Endothelial cell of umbilical vein (primary cell): ENCODE measurements around the gene SPRED2. TPM values are rescaled to one million over a fixed set of nuclear protein-coding genes. Genes with fewer than 3 reads are reported as not detected.

Experiments
- BruUV-seq: library from RNA; stranded (reverse); fragments of 400-500 nt; replicated peaks from 2 replicates; lab custom pipeline; 2021; lab: Mats Ljungman, UMichigan
- CTCF ChIA-PET: fragments of 300-600, 350-600 bp; sonication (Branson Sonifier 250); formaldehyde crosslinking; loops from one replicate; lab custom pipeline; 2021; ENCODE audit warnings: antibody characterized with exemption, inconsistent platforms; lab: Charles Lee
- POLR2A ChIA-PET: fragments of 300-600, 350-600 bp; sonication (Branson Sonifier 250); formaldehyde crosslinking; loops from one replicate; lab custom pipeline; 2021; ENCODE audit warnings: antibody characterized with exemption, inconsistent platforms; lab: Charles Lee
- DNase-seq: peaks from one replicate; pipeline ENCODE4 v3.0.0-alpha.2; 2011; ENCODE audit warnings: low read depth, low spot score
- FAIRE-seq: peaks from 2 replicates; lab custom pipeline; 2011; peaks lifted over from hg19 to GRCh38; lab: Jason Lieb, UNC
- H2AFZ ChIP-seq: 2 replicates; pipeline ENCODE4 v1.6.0; 2012; ENCODE audit warnings: low read depth, low read length, control low read depth, inconsistent platforms
- H3K27ac ChIP-seq: 2 replicates; pipeline ENCODE4 v1.5.1; 2011; ENCODE audit warnings: low read depth, mild to moderate bottlenecking, control low read depth, low read length, moderate library complexity; ENCODE audit not compliant: insufficient read depth
- H3K27me3 ChIP-seq, 2 experiments: 2 replicates each; pipeline versions ENCODE4 v1.6.0 to v1.6.1; 2011; ENCODE audit warnings: low read length in 2 of 2, mixed read lengths in 1 of 2; ENCODE audit not compliant: control insufficient read depth in 2 of 2, insufficient read depth in 2 of 2
- H3K36me3 ChIP-seq, 2 experiments: 2 replicates in 1 of 2; 3 replicates in 1 of 2; pipeline ENCODE4 v1.5.1; 2011; ENCODE audit warnings: low read length in 2 of 2, mild to moderate bottlenecking in 1 of 2, moderate library complexity in 1 of 2; ENCODE audit not compliant: control insufficient read depth in 2 of 2, insufficient read depth in 2 of 2; ENCODE audit errors: extremely low read depth in 1 of 2
- H3K4me1 ChIP-seq: 3 replicates; pipeline ENCODE4 v1.5.1; 2011; ENCODE audit warnings: mild to moderate bottlenecking, low read length; ENCODE audit not compliant: control insufficient read depth, insufficient read depth; ENCODE audit errors: extremely low read depth
- H3K4me2 ChIP-seq: 2 replicates; pipeline ENCODE4 v1.6.1; 2011; ENCODE audit warnings: low read length, control low read depth, mixed read lengths; ENCODE audit not compliant: insufficient read depth
- H3K4me3 ChIP-seq, 3 experiments: fragments of 200-600 bp in 1 of 3; sonication (generic), shearing (Covaris generic) in 1 of 3; replicated peaks in 1 of 3; 2 replicates each; pipeline ENCODE4 v1.5.1; 2011 to 2016; ENCODE audit warnings: control low read depth in 3 of 3, low read length in 3 of 3, mild to moderate bottlenecking in 2 of 3, inconsistent platforms in 1 of 3, low read depth in 1 of 3, moderate library complexity in 1 of 3; ENCODE audit not compliant: insufficient read depth in 1 of 3
- H3K79me2 ChIP-seq: 2 replicates; pipeline ENCODE4 v1.6.0; 2012; ENCODE audit warnings: low read length, inconsistent platforms; ENCODE audit not compliant: control insufficient read depth, insufficient read depth
- H3K9ac ChIP-seq: replicated peaks from 2 replicates; pipeline ENCODE3; 2011; ENCODE audit warnings: low read length, control low read depth; ENCODE audit not compliant: insufficient read depth; ENCODE audit errors: extremely low read depth
- H3K9me1 ChIP-seq: replicated peaks from 3 replicates; pipeline ENCODE4 v1.6.0; 2011; ENCODE audit warnings: mild to moderate bottlenecking, low read length; ENCODE audit not compliant: control insufficient read depth, insufficient read depth; ENCODE audit errors: extremely low read depth
- H3K9me3 ChIP-seq: replicated peaks from 2 replicates; pipeline ENCODE4 v1.5.1; 2012; ENCODE audit warnings: low read length, inconsistent platforms; ENCODE audit not compliant: control insufficient read depth, insufficient read depth
- H4K20me1 ChIP-seq: replicated peaks from 2 replicates; pipeline ENCODE3; 2011; ENCODE audit warnings: mild to moderate bottlenecking, low read length; ENCODE audit not compliant: control insufficient read depth, insufficient read depth; ENCODE audit errors: extremely low read depth
- CTCF ChIP-seq, 2 donors: IDR thresholded peaks; 1 replicate in 1 of 2; 2 replicates in 1 of 2; pipeline ENCODE4 v1.5.1; 2011; ENCODE audit warnings: low read length in 2 of 2, mild to moderate bottlenecking in 2 of 2, moderate library complexity in 2 of 2, control low read depth in 1 of 2, inconsistent platforms in 1 of 2, low read depth in 1 of 2; ENCODE audit not compliant: insufficient read depth in 1 of 2; ENCODE audit errors: extremely low read depth in 1 of 2
- EZH2 ChIP-seq: IDR thresholded peaks from 2 replicates; pipeline ENCODE4 v1.6.1; 2012; ENCODE audit warnings: borderline replicate concordance, low read depth, mild to moderate bottlenecking, moderate library complexity, low read length, inconsistent platforms; ENCODE audit not compliant: severe bottlenecking
- FOS ChIP-seq: IDR thresholded peaks from 2 replicates; pipeline ENCODE4 v1.6.1; 2011; ENCODE audit warnings: mild to moderate bottlenecking, low read length, moderate library complexity, borderline replicate concordance; ENCODE audit not compliant: insufficient read depth
- GATA2 ChIP-seq: IDR thresholded peaks from 2 replicates; pipeline ENCODE4 v1.7.0; 2011; ENCODE audit warnings: low read depth, mild to moderate bottlenecking, moderate library complexity, mixed read lengths, low read length; ENCODE audit not compliant: insufficient read length, insufficient read depth
- JUN ChIP-seq: IDR thresholded peaks from 2 replicates; pipeline ENCODE4 v1.6.1; 2011; ENCODE audit warnings: borderline replicate concordance, low read depth; ENCODE audit not compliant: insufficient read length, insufficient read depth
- MAX ChIP-seq: IDR thresholded peaks from 2 replicates; pipeline ENCODE4 v1.6.1; 2011; ENCODE audit not compliant: insufficient read depth, insufficient read length
- MYC ChIP-seq: IDR thresholded peaks from one replicate; pipeline ENCODE4 v1.6.1; 2011; ENCODE audit warnings: mild to moderate bottlenecking, low read depth, low read length
- POLR2A ChIP-seq: IDR thresholded peaks from 2 replicates; pipeline ENCODE4 v1.6.1; 2012; ENCODE audit warnings: low read depth, mild to moderate bottlenecking, control low read depth, low read length
- POLR2AphosphoS5 ChIP-seq: IDR thresholded peaks from 2 replicates; pipeline ENCODE4 v1.6.1; 2012; ENCODE audit warnings: low read depth, mild to moderate bottlenecking, control low read depth, low read length, moderate library complexity; ENCODE audit not compliant: insufficient read depth
- dilution Hi-C: fragments of 300-500 bp; cut with MboI; formaldehyde crosslinking; loops from one replicate; pipeline ENCODE4 v1.15.0; 2019; ENCODE audit warnings: low sequenced_read_pairs; ENCODE audit not compliant: extremely low pct_ligation_motif_present
- intact Hi-C: fragments of 100-400 bp; cut with micrococcal nuclease; formaldehyde crosslinking; loops from one replicate; pipeline ENCODE4 v1.10.0; 2022
- polyA plus RNA-seq, 4 experiments: library from polyadenylated mRNA; depleted of rRNA in 3 of 4; stranded (reverse) in 3 of 4; unstranded in 1 of 4; fragments of >200 nt; gene quantifications; 2 replicates each; pipeline versions ENCODE4 v1.2.1 to v1.2.3, GENCODE V29; 2011 to 2012; ENCODE audit warnings: missing spikeins in 1 of 4
- total RNA-seq: library from RNA; stranded (reverse); gene quantifications from 2 replicates; pipeline ENCODE4 v1.2.3, GENCODE V29; 2021

The SPRED2 gene
- total and polyA plus RNA-seq, 2 donors (not counting 3 experiments of a cell fraction or from before 2014, with no cell fraction given): 3.6 to 9.6 TPM

DNA sequence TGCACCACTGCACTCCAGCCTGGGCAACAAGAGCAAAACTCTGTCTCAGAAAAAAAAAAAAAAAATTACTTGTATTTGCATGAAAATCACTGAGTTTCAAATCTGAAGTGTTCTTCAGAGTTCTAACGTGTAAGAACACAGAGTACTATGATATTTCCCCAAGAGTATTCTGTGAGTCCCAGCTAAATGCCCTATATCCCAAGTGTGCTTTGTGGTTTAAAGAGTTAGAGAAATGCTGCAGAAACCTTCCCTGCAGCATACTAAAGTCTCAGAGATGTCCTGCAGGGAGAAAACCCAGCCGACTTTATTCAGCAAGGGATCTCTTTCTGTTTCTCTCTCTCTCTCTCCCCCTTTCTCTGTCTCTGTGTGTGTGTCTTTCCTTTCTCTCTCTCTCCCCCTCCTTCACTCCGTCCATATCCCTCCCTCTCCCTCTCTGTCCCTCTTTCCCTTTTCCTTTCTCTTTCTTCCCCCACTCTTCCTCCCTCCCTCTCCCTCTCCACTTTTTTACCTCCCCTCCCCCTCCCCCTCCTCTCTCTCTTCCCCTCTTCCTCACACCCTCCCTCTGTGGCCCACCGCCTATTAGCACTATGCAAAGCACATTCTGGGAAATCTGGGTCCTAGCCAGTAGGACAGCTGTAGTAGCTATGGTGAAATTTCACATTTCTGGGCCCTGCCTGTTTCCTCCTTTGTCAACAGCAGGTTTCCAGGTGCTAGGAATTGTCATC, 150.6 kb downstream of the SPRED2 start:
- intact Hi-C loops (no loop called here), dilution Hi-C loops (no loop called here)
- Histone ChIP-seq H3K4me1 (peaks cover 8% of the 10 kb centered on the region), H3K4me2 (no peak overlapping the region), H4K20me1 (no peaks in the 10 kb centered on the region), H3K4me3 (no peak overlapping the region), H3K27ac (no peak overlapping the region), H2AFZ (no peak overlapping the region), H3K9me3 (no peaks in the 10 kb centered on the region), H3K9me1 (no peaks in the 10 kb centered on the region), H3K9ac (no peak overlapping the region), H3K27me3 (peaks cover 8 to 18% of the 10 kb centered on the region in 2 experiments), H3K79me2 (no peaks in the 10 kb centered on the region), H3K36me3 (no peaks in the 10 kb centered on the region)
- CTCF ChIA-PET: interaction anchor here (1.1 kb wide), 1 partner anchor 16 kb away, joined by 4 read pairs; no protein-coding TSS in a partner anchor
- FAIRE-seq (no peak), DNase-seq (no peak)
- TF ChIP-seq GATA2 (no peak), JUN (no peak), CTCF (IDR thresholded peaks at IDR 0.05; ENCODE audit: extremely low read depth in 1 of 2, insufficient read depth in 1 of 2, low read depth in 1 of 2, low read length in 2 of 2) (no peak), MAX (no peak), EZH2 (no peak), POLR2A (no peak), FOS (no peak), MYC (no peak), POLR2AphosphoS5 (no peak)
- POLR2A ChIA-PET: no interaction called here
- BruUV-seq: no TSS peak
